ENCODE data around the gene TNS1. TPM values are rescaled to one million over a fixed set of nuclear protein-coding genes. Genes with fewer than 3 reads are reported as not detected.

The TNS1 gene
- total RNA-seq, 4 donors from 2014 or later = 169 to 316 (median 229) TPM

DNA sequence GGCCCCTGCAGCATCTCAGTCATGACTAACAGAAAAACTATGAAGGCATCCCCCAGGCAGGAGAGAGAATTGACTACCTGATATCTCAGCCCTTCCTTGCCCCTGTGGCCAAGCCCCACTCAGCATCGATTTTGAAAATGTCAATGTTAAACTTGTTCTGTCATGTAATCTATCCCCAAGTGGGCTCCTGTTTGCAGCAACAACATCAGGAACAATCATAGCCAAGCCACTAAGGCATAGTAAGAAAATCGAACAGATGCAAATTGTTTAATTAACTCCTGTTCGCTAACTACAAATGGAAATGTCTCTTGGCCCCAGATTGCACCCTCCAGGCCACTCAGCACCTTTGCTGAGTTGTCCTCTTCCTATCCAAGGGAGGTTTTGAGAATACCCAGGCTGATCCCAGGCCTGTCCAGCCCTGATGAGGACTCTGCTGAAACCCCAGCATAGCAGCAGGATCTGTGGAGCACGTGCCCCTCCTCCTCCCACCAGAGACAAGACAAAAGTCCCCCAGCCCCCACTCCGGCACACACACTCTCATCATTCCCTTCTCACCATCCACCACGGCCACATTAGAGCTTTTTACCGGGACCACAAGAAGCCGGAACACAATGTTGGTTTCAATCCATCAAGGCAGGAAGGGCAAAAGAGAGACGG lies 150.1 kb downstream of the TNS1 start:
- intact Hi-C loops (cut with DNase I) = no loop called here
- 81 to 87% methylated on average over 9 of the region's 9 CpGs for WGBS, 2 donors
- peaks cover 34 to 51% of the 10 kb centered on the region in 2 donors for H3K4me1 ChIP-seq

DNA sequence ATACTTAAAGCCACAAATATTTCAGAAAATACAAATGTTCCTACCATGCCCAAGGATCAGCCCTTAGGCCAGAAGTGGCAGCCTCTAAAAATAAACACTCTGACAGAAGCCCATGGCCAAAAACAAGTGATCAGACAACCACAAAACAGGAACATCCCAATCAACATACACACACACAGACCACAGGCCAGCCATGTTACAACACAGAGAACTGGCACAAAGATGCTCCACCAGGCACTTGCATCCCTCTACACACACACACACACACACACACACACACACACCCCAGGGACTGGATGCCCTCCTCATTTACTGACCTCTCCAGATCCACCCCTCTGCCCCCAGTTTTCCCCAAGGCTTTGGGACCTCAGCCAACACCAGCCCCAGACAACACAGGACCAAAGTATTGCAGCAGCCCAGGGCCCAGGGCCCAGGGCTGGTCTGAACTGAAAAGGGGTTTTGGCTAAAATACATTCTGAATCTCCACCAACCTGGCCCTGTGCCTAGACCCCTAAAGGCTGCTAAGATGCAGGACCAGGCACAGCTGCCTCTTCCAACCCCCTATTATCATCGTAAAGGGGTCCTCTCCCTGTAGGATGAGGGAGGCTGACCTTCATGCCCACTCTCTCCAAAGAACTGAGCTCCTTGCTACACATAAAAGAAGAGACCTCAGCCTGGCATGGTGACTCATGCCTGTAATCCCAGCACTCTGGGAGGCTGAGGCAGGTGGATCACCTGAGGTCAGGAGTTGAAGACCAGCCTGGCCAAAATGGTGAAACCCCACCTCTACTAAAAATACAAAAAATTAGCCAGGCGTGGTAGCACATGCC lies 151.4 kb downstream of the TNS1 start:
- intact Hi-C loops (cut with DNase I) = no loop called here
- Histone ChIP-seq H3K27me3 (no peaks in the 10 kb centered on the region), H3K9me3 (no peaks in the 10 kb centered on the region), H3K4me1 (peaks cover 36 to 48% of the 10 kb centered on the region in 2 donors), H3K4me3 (replicated peaks in 1 of 3) (no peak overlapping the region), H3K36me3 (peaks cover 34 to 37% of the 10 kb centered on the region in 2 donors), H3K27ac (peak overlapping the region in 2 of 3 donors; percentile 44 to 46)
- WGBS, 2 donors = 71% methylated on average over 2 of the region's 2 CpGs
- DNase-seq = peak; percentile 33 to 51
- TF ChIP-seq POLR2A (IDR thresholded peaks at IDR 0.05) = no peak
- no peak for TF ChIP-seq CTCF (IDR thresholded peaks at IDR 0.05)

More for the DNA sequence above, 150.1 kb downstream of the TNS1 start:
- peak overlapping the region in 2 of 3 donors; percentile 44 to 46 for H3K27ac ChIP-seq
- H3K4me3 ChIP-seq (replicated peaks in 1 of 3) = no peak overlapping the region
- H3K9me3 ChIP-seq = no peaks in the 10 kb centered on the region
- peaks cover 24 to 25% of the 10 kb centered on the region in 2 donors for H3K36me3 ChIP-seq
- no peaks in the 10 kb centered on the region for H3K27me3 ChIP-seq
- TF ChIP-seq CTCF (IDR thresholded peaks at IDR 0.05) (no peak), POLR2A (IDR thresholded peaks at IDR 0.05) (no peak)
- no peak for DNase-seq

DNA sequence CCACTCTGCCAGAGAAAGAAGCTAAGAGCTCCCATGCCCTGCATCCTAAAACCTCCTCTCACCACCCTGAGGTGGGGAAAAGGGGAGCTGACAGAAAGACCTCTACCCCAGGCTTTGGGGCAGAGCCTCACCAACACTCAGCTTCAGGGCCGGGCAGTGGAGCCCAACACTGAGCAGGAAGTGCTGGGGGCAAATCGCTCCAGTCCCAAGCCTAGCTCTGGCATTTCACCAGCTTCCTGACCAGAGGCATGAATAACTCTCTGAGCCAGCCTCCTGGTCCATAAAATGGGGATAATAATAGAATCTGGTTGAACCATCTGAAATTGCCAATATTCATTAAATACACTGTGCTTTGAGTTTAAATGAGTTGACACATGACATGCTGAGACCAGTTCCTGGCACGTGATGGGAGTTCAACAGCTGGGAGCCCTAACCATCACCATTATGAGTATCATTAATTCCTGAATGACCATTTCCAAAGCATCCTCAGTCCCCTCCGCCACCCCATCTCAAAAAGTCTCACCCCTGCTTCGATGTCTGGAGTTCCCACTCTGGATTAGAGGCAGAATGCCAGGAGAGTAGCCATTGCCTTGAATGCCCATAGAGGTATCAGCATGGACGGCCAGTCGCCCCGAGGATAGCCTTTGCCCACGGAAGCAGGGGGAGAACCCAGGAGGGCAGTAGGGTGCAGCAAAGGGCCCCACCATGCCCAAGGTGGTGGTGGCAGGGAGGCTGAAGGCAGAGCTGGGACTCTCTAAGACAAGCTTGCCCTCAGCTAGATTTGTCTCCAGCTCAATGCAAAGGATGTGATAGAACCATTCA lies 153.4 kb downstream of the TNS1 start:
- 83 to 88% methylated on average over 7 to 9 of the region's 9 CpGs for WGBS, 2 donors
- TF ChIP-seq CTCF (IDR thresholded peaks at IDR 0.05) = no peak
- no peak for TF ChIP-seq POLR2A (IDR thresholded peaks at IDR 0.05)
- intact Hi-C loops (cut with DNase I) = no loop called here
- Histone ChIP-seq H3K9me3 (no peaks in the 10 kb centered on the region), H3K27me3 (no peaks in the 10 kb centered on the region), H3K4me3 (replicated peaks in 1 of 3) (no peak overlapping the region), H3K4me1 (peaks cover 41 to 47% of the 10 kb centered on the region in 2 donors), H3K27ac (peak overlapping the region in 2 of 3 donors; percentile 43 to 56), H3K36me3 (peaks cover 43 to 44% of the 10 kb centered on the region in 2 donors)
- DNase-seq = no peak

DNA sequence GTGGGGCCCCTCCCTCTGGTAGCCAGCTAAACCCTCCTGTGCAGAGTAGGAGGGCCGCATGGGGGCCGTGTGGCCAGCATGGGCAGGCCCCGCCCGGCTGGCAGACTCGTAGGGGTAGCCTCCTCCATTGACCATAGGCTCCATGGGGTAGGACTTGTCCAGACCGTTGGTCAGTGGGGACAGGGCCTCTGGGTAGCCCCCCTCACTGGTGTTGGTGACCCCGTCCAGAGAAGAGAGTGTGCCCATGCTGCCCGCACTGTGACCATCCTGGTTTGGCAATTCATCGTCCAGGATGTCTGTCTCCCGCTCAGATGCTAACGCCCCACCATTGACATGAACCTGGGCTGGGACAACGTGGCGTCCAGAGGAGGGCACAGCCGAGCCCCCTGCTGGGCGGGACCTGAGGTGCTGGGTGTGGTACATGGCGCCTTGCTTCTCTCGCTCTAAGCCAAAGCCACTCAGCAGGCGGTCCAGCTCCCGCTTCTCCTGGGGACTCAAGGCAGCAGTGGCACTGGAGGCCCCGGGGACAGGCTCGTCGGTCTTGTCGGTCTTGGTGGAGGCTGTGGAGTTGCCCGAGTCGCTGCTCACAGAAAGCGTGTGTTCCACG lies 154.3 kb downstream of the TNS1 start:
- Histone ChIP-seq H3K36me3 (peaks cover 43 to 44% of the 10 kb centered on the region in 2 donors), H3K4me3 (replicated peaks in 1 of 3) (no peak overlapping the region), H3K27me3 (no peaks in the 10 kb centered on the region), H3K27ac (no peak overlapping the region), H3K4me1 (peaks cover 46% of the 10 kb centered on the region in 2 donors), H3K9me3 (no peaks in the 10 kb centered on the region)
- WGBS, 2 donors = 93 to 95% methylated on average over 13 to 23 of the region's 27 CpGs
- DNase-seq = no peak
- intact Hi-C loops (cut with DNase I) = no loop called here
- TF ChIP-seq CTCF (IDR thresholded peaks at IDR 0.05) (no peak), POLR2A (IDR thresholded peaks at IDR 0.05) (no peak)

All from thyroid gland (tissue), 4 donors.